GM19328 (cell line): Measurements from ENCODE around the gene SNRNP35.
A peak's percentile ranks its signal among the peaks of the same experiment; 100 is the strongest.
"Not testable (repeated sequence)": the region's sequence is repeated elsewhere in the genome, so short reads cannot be mapped to it uniquely, and the experiment has no call there.

Source experiments
- ATAC-seq: cut with Tn5 transposase; IDR thresholded peaks from one replicate; pipeline ENCODE4 v1.9.1; 2021; ENCODE audit warnings: mild to moderate bottlenecking, moderate library complexity; ENCODE audit not compliant: unreplicated experiment

SNRNP35 gene

DNA sequence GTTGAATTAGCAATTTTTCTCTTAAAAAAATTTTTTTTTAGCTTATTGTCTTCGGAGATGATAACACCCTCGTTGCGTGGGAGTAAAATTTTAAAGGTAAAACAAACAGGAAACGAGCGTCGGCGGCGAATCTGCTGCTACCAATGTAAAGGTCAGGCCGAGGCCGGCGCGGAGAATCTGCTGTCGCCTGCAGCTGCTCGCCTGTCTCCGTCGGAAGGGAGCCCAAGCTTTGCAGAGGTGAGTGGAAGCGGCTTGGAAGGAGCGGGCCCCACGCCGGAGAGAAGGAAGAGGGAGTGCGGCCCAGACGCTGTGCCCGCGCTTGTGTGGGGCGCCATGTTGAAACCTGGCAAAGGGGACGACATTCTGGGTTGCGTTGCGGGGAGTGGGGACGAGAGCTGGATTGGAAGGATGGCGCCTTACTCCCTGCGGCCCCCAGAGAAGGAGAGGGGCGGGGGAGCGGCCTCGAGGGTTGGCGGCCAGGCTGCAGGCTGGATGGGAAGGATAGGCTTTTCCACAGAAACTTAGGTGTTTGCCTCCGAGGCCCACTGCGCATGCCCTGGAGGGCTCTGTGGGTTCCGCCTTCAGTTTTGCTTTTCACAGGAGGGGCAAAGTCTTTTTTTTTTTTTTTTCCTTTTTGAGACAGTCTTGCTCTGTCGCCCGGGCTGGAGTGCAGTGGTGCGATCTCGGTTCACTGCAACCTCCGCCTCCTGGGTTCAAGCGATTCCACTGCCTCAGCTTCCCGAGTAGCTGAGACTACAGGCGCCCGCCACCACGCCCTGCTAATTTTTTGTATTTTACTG, at the start of gene SNRNP35:
SNRNP35 (plus strand) TSS at position 160 of the 800 bp plus-strand sequence. CDS start 7,402 bp downstream, outside the sequence.
- peak; percentile 59 for ATAC-seq

- ATAC-seq: not testable (repeated sequence)
These were observed 49.3 kb upstream of the SNRNP35 start for GRCh38 chr12:123408619-123409018.

- ATAC-seq: not testable (repeated sequence)
These were observed 48.5 kb upstream of the SNRNP35 start for GRCh38 chr12:123409284-123410040.

- no peak for ATAC-seq
These were observed 47.9 kb upstream of the SNRNP35 start for GRCh38 chr12:123410041-123410412.

DNA sequence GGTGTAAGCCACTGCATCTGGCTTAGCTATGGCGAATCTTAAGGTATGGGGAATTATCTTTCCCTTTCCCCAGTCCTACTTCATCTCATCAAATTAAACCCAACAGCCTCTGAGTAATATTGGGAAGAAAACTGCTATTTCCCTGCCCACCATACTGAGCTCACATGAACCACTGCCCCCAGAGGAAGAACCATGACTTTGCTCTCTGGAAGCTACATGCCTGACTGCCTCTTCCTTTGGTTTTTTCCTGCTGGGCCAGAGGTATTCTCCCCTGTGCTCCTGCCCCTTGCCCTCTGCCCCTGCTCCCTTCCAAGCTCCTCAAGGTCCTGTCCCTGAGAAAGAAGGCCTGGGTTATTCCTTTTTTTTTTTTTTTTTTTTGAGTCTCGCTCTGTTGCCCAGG, 36.6 kb upstream of the SNRNP35 start:
- ATAC-seq: no peak

- peak; percentile 91 for ATAC-seq
These were observed 30.7 kb upstream of the SNRNP35 start for GRCh38 chr12:123427036-123427769.

DNA sequence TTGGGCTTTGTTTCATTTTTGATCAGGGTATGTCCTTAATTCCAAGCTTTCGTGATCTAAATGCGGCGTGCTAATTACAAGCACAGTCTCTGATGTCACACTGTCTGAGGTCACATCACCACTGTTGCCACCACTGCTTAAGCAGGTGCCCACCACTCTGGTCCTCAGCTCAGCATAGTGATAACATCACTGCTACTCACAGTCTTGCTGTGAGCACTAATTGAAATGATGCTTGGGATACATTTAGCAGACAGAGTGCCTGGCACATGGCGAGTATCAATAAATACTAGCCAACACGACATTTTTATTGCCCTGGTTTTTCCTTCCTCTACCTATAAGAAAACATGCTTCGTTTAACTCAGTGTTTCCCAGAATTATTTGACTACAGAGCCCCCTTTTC, 29.3 kb upstream of the SNRNP35 start:
- ATAC-seq: no peak

- not testable (repeated sequence) for ATAC-seq
These were observed 28.8 kb upstream of the SNRNP35 start for GRCh38 chr12:123429101-123429500.

DNA sequence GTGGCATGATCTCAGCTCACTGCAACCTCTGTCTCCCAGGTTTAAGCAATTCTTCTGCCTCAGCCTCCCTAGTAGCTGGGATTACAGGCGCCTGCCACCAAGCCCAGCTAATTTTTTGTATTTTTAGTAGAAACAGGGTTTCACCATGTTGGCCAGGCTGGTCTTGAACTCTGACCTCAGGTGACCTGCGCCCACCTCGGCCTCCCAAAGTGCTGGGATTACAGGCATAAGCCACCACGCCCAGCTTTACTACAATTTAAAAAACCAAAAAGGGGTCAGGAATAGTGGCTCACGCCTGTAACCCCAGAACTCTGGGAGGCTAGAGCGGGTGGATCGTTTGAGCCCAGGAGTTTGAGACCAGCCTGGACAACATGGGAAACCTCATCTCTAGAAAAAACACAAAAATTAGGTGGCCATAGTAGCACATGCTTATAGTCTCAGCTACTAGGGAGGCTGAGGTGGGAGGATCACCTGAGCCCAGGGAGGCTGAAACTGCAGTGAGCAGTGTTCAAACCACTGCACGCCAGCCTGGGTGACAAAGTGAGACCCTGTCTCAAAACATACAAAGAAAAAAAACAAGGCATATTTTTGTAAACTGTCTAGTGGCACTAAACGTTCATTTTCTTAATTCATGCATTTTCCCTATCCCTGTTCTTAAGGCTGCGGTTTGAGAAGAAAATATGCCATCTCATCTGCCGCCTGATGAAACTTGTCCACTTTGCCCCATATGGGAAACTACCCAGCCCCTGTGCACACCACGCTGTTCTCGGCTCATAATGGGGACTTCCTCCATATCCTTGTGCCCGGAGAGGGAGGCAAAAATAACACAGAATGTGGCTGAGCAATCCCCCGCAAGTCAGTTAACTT, 25.8 kb upstream of the SNRNP35 start:
- not testable (repeated sequence) for ATAC-seq

DNA sequence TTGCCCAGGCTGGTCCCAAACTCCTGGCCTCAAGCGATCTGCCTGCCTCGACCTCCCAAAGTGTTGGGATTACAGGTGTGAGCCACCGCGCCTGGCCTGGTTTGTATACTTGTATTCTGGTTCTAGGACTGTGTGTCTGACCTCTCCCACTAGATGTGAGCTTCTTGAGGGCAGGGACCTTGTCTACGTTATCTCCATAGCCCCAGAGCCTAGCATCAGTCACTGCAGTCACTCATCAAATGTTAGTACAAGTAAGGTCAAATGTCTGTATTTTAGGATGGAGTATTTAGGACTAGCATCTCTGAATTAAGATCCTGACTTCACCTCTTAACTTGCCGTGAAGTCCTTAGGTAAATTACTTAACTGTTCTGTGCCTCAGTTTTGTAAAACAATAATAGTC, 24.3 kb upstream of the SNRNP35 start:
- no peak for ATAC-seq

DNA sequence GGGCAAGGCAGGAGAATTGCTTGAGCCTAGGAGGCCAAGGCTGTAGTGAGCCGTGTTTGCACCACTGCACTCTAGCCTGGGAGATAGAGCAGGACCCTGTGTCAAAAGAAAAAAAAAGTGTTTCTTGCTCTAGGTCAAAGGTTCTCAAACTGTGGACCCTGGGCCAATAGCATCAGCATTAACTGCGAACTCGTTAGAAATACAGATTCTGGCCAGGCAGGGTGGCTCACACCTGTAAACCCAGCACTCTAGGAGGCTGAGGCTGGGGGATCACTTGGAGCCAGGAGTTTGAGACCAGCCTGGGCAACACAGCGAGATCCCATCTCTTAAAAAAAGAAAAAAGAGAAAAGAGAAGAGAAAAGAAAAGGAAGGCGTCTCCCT, 22.3 kb upstream of the SNRNP35 start:
- no peak for ATAC-seq

- ATAC-seq: peak; percentile 71
These were observed 21.6 kb upstream of the SNRNP35 start, which contains the start of gene RILPL2 for GRCh38 chr12:123436017-123436964. RILPL2 (minus strand) TSS chr12:123436684; CDS start chr12:123436420, 264 bp downstream.

DNA sequence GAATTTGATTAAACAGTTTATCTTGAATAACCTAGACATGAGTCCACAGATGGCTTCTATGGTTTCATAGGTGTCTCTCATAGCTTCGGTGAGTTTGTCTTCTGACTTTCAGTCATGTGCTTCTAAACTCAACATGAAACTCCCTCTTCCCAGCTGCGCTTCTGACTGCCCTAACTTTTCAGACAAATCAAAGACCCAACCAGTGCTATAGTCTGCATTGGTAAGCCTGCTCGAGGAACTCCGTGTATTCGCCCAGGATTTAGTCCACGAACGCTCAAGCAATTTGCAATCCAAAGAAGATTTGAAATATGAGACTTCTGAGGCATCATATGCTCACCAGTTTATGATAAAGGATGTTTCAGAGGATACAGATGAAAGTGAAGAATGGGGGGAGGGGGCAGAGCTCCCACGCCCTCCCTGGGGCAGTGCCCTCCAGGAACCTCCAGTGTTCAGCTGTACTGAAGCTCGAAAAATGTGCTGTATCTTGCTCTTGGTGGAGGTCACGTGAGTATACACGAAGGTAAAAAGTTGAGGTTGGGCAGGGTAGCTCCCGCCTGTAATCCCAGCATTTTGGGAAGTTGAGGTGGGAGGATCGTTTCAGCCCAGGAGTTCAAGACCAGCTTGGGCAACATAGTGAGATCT, 16.3 kb upstream of the SNRNP35 start:
- ATAC-seq: no peak

GRCh38 chr12:123442774-123443173, 15.2 kb upstream of the SNRNP35 start:
- ATAC-seq: no peak

GRCh38 chr12:123444092-123445026, 13.6 kb upstream of the SNRNP35 start:
- no peak for ATAC-seq

- ATAC-seq: no peak
These were observed 12.3 kb upstream of the SNRNP35 start for GRCh38 chr12:123445388-123446332.

DNA sequence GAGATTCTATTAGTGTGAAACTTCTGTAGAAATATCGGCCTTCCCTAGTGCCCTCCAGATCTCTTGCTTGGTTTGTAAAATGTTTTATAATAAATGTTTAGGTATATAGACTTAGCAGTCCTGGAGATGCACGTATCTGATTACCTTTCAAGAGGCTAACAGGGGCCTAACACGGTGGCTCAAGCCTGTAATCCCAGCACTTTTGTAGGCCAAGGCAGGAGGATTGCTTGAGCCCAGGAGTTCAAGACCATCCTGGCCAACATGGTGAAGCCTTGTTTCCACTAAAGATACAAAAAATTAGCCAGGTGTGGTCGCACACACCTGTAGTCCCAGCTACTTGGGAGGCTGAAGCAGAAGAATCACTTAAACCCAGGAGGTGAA, 11.6 kb upstream of the SNRNP35 start:
- ATAC-seq: no peak
